HG03280 (cell line): Measurements from ENCODE around the gene ZBTB20.

Experiments
- ATAC-seq: cut with Tn5 transposase; IDR thresholded peaks from one replicate; pipeline ENCODE4 v1.9.1; 2021; ENCODE audit warnings: mild to moderate bottlenecking, moderate library complexity; ENCODE audit not compliant: unreplicated experiment

The ZBTB20 gene

GRCh38 chr3:114718898-114719210, 428.2 kb downstream of the ZBTB20 start:
- ATAC-seq, result no peak

GRCh38 chr3:114718071-114718897, 428.8 kb downstream of the ZBTB20 start:
- no peak for ATAC-seq

- no peak for ATAC-seq
Measured at GRCh38 chr3:114716916-114717315, 430.2 kb downstream of the ZBTB20 start.

DNA sequence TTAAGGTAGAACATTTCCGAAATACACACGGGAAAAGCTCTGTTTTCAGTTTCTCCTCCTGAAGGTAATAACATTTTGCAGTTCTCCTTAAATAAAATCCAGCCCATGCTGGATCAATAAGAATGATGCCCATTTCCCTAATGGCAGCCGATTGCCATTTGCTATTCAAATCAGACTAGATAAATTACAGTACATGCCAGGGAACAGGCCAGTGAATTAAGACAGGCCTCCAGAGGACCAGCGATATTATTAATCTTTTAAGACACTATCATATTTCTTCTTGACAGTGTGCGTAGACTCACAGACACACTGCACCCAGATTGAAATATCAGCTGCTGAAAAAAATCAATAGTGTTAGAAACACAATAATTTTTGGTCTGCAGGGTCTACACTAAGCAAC, 431.0 kb downstream of the ZBTB20 start:
- no peak for ATAC-seq

GRCh38 chr3:114714957-114715460, 432.1 kb downstream of the ZBTB20 start:
- ATAC-seq, result no peak

GRCh38 chr3:114714237-114714636, 432.9 kb downstream of the ZBTB20 start:
- no peak for ATAC-seq

DNA sequence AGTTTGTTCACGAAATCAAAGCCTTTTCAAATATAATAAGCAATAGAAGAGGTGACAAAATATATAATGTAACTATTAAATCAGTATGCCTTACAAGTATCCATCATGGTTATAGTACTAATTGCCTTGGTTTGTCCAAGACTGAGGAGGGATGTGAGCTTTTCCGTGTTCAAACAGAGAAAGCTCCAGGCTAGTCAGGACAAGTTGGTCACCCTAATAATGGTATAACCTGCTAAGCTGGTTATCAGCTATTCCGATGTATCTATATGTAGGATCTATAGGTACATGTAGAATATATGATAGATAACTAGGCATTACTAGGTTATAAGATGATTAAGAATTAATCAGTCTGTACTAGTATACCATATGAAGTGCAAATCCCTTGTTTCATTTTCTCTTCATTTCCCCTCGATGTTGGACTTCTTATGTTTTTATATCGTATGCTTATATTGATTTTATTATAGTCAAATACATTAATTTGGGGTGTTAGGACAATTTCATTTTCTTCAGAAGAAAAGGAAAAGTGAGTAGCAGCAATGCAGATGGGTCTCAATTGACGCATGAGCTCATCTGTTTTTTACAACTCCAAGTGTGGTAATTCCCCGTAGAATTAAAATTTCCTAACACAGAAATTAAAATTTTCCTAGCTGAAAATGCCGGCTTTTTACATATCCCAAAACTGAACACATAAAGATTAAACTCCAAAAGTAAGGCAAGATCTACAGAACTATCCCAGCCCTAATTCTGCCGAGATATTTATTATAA, 434.2 kb downstream of the ZBTB20 start:
- no peak for ATAC-seq

DNA sequence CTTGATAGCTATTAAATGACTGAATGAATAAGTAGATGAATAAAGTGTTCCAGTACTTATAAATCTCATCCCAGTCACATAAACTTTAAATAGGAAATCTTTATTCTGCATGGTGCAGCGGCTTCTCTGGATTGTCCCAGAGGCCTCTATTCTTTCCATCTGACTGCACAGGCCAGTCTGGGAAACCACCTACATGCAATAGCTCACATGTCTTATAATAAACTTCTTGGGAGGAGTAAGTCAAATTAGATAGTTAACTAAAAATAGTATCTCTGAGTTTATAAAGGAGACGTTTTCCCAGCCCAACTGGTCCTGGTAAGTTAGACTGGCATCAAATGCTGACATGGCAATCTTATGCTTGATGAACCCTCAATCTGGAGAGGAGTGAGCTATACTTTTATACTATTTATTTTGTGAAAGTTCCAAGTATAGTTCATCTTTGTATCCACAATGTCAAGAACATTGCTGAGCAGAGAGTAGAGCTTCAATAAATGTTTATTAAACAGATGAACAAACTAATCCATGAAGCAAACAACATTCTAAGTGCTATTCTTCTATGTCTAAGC, 435.7 kb downstream of the ZBTB20 start:
- no peak for ATAC-seq

DNA sequence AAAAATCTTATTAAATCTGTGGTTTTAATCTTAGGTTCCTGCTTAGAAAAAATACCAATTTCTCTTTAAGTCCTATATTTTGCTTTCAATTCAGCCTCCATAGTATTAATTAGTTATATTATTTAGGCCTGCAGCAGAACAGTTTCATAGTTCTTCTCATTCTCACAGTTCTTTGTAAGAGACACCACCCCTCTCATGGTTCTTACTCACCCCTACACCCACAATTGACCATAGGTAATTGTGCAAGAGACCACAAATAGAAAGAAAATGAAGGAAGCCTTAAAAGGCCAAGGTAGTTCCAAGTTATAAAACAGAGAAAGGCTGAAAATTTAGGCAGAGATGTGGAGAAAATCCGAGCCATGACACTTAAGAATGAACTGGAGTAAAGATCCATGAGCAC, 438.0 kb downstream of the ZBTB20 start:
- ATAC-seq, result no peak

GRCh38 chr3:114707252-114707860, 439.7 kb downstream of the ZBTB20 start:
- ATAC-seq, result no peak

DNA sequence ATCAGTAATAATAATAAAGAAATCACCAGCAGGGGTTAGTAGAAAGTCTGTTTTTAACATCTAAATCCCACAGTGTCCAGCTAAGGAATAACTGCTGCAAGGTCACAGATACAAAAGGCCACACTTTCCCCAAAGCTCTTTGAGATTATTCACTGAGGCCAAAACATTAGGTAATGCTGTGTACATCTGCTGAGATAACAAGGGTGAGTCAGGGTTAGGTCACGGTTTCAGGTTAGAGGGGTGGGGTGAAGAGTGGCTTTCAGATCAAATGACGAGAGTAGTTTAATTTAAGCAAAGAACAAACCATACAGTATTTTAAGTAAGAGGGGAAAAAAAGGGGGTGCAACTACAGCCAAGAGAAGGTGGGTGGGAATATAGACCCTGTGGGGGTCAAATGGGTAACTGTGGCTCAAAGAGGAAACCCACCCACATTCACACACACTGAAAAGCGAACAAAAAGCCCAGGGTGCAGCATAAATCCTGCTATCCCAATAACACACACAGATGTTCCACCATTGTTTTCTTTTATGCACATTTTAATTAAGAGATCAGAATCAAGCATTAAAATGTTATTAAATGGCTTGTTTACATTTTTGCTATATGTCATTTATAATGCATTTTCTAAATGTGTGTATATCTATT, 440.4 kb downstream of the ZBTB20 start:
- ATAC-seq, result peak; percentile 75

DNA sequence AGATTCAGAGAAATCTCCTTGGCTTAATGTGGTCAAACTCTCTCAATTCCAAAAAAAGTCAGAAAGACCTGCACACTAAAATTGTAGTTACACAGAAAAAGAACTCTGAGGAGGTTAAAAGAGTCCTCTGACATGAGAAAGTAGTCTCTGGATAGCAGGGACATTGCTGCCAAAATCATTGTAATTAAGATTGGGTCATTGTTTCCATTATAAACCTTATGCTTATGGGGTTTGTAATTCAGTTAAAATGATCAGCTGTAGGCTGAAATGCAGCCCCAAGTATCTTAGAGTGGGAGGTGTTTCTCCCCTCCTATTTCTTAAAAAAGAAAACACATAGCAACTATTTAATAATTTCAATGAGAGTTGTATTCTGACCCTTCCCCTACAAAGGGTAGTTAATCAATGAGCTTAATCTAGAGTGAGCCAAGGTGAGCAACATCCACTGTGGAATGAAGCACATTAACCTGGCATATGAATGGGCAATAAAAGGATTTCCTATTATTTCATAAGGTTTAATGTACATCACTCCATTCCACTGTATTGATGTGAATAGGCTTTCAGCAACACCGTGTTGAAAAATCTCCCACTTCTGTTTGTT, 446.4 kb downstream of the ZBTB20 start:
- ATAC-seq, result no peak

GRCh38 chr3:114698146-114699105, 448.7 kb downstream of the ZBTB20 start:
- no peak for ATAC-seq

- ATAC-seq, result no peak
Measured at GRCh38 chr3:114697401-114697800, 449.7 kb downstream of the ZBTB20 start.

DNA sequence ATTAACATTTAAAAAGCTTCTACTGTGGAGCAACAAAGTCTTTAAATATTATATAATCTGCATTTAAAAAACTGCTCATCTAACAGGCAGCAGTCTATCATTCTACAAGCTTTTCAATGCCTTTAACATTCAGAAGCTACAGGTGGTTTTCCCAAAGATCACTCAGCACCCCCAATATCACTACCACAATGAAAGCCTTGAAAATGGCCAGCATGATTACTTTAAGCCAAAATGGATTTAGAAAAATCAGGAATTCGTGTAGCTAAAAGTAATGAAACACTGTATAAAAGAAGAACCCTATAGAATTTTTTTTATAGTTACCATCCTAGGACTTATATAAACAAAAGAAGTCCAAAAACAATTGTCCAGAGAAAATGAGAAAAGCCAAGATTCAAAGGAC, 452.8 kb downstream of the ZBTB20 start:
- no peak for ATAC-seq

DNA sequence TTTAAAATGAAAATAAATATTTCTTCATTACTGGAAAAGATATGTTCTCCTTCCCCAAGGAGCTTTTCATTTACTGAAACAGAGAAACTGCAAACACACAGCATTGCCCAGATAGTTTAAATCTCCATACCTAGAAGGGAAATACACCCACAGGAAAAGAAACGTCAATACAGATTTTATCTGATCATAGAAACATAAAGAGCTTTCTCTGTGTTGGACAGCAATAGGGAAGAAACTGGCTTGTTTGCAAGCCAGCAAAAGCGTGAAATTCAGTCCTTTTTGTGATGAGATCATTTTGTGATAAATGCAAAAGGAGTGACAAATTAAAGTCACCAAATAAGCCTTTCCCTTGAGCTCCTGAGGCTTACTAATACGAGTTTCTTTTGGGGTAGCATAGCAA, 455.2 kb downstream of the ZBTB20 start:
- no peak for ATAC-seq

DNA sequence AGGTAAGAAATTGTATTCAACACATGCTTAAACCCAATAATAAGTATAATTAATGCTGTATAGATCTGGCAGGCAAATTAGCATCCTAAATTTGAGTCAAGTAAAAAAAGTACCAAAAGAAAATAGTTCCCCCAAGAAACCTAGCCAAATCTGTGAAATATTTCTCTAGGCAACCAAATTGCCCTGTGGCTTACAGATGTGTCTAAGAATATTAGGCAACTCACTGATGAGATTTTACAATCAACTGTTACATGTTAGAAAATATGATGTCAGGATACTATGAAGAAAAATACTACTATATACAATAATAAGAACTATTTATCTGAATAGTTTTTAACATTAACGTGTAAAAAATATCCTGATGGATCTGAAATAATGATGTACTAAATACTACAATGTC, 456.2 kb downstream of the ZBTB20 start:
- ATAC-seq, result no peak

DNA sequence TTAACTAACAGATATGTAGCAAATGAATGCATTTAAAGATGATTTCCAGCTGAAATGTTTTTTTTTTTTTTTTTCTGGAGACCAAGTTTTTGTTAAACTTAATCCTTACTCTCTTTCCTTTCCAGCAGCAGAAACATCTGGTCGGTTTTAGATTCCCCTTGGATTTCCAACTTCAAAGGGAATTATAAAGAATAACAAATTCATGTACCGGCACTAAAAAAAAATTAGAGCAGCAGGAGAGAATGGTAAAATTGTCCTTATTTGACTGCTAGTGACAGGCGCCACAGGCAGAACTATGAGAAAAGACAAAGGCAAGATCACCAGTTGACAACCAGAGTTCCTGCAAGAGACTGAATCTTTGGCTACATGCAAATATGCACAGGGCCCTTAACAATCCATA, 459.9 kb downstream of the ZBTB20 start:
- ATAC-seq, result no peak

GRCh38 chr3:114686621-114687020, 460.5 kb downstream of the ZBTB20 start:
- ATAC-seq, result no peak
